Kidney capillary endothelial cell (primary cell): ENCODE data around the gene GLCCI1.
"Not testable (repeated sequence)": the region's sequence is repeated elsewhere in the genome, so short reads cannot be mapped to it uniquely, and the experiment has no call there.

Experiments used
- DNase-seq: peaks from one replicate; pipeline ENCODE4 v3.0.0-alpha.2; 2018; ENCODE audit warnings: low spot score

GLCCI1 gene

GRCh38 chr7:7990441-7990761 lies 21.8 kb downstream of the GLCCI1 start:
- DNase-seq, result no peak

DNA sequence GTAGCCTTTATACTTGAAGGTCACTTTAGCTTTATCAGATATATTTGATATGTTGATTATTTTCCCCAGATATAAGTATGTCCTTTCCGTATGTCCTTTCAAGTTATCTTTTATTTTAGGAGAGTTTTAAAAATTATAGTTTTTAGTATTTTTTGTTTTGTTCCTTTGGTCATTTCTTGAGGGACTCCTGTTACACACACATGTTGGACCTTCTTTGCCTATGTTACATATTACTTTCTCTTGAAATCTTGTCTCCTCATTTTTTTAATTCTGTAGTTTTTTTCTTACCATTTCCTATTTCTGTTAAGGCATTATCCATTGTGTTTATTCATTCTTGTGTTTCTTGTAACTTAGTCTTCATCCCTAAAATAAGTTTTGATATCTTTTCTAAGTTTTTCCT lies 23.9 kb downstream of the GLCCI1 start:
- DNase-seq, result no peak

GRCh38 chr7:7995348-7995747 lies 26.8 kb downstream of the GLCCI1 start:
- DNase-seq, result not testable (repeated sequence)

DNA sequence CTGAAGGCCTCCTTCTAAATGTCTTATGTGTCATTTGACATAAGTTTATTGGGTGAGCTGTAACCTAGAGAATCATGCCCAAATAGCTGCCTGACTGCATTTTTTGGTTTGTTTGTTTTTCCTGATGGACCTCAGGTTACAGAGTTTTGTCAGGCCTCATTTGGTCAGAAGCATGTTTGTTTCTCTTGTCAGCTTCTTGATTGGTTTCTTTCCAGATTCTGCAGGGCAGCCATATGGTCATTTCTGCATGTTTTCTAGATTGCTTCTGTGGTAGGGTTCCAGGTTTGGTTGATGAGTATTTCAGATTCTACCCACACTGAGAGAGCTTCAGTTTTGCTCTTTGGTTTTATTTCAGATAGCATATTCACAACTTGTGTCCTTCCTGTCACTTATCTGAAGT lies 28.0 kb downstream of the GLCCI1 start:
- DNase-seq, result no peak

DNA sequence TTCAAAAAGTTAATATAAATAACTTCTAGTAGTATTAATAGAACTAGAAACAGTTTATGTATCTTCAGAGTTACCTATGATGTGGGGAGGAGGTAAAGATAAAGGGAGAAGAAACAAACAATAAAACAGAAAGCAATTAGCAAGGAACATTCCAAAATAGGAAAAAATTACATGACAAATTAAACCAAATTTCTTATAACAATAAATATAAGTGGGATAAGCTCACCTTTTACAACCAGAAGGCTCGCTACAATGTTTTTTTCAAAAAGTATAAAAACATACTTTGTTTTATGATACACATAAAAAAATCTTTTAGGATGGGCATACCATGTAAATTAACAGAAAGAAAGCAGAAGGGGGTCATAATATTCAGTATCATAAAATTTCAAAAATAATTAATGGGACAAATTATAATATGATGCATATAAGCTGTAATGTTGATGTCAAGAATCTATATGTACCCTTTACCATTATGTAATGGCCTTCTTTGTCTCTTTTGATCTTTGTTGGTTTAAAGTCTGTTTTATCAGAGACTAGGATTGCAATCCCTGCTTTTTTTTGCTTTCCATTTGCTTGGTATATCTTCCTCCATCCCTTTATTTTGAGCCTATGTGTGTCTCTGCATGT lies 31.8 kb downstream of the GLCCI1 start:
- DNase-seq, result no peak

- DNase-seq, result no peak
Observed at GRCh38 chr7:8003077-8003476, 34.5 kb downstream of the GLCCI1 start.

- DNase-seq, result no peak
Observed at GRCh38 chr7:8005279-8005678, 36.7 kb downstream of the GLCCI1 start.

DNA sequence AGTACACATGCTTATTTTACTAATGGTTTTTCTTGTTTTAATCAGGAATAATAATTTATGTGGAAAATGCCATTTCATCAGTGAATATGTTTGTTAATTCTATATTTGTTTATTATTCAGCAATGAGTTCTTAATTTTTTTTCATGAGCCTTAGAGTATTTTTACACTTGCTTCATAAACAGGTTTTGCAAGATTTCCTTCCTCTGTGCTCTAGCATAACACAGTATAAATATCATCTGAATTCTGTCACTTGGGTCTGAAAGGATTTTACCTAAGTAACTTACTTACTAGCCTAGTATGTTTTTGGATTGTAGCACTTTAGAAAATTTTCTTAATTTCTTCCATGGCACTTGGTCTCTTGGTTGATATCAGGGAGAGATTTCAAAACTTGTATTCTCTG lies 45.8 kb downstream of the GLCCI1 start:
- DNase-seq, result no peak

GRCh38 chr7:8015100-8015745 lies 46.6 kb downstream of the GLCCI1 start:
- DNase-seq, result no peak

GRCh38 chr7:8015746-8016120 lies 47.1 kb downstream of the GLCCI1 start:
- no peak for DNase-seq

DNA sequence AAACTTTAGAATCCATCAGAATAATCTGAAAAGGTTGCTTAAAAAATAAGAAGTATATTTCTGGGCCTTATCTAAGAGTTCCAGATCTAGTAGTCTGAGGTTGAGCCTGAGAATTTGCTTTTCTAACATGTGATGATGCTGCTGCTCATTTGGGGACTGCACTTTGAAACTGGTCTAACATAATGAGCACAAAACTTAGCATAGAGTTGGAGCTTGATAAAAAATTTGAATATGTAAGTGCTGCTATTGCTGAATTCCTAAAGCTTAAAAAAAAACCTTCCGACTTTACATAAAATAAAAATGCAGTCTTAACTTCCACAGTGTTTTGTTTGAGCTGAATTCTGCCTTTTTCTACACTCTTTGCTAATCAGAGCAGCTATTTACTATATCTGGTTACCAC lies 48.8 kb downstream of the GLCCI1 start:
- no peak for DNase-seq

GRCh38 chr7:8018961-8019360 lies 50.4 kb downstream of the GLCCI1 start:
- no peak for DNase-seq

- DNase-seq, result no peak
Observed at GRCh38 chr7:8022628-8023027, 54.0 kb downstream of the GLCCI1 start.

DNA sequence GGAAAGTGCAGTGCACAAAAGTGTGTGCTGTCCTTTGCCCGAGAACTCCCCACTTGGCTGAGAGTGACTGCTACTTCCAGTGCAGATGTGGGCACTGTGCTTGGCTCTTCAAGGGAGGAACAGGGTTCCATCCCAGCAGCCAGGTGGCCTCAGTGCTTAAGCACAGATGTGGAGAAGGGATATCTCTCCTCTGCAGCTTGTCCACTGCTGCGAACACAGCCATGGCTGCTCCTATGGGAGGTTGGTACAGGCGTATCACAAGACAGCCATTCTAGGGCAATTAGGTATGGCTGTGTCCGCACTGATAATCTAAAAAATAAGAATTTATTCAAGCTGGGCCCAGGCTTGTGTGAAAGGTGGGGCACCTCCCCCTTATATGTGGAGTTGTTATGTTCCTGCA lies 66.6 kb downstream of the GLCCI1 start:
- no peak for DNase-seq

GRCh38 chr7:8035647-8036518 lies 67.3 kb downstream of the GLCCI1 start:
- DNase-seq, result peak; percentile 15

- no peak for DNase-seq
Observed at GRCh38 chr7:8037151-8037550, 68.6 kb downstream of the GLCCI1 start.

GRCh38 chr7:8040768-8041369 lies 72.3 kb downstream of the GLCCI1 start:
- no peak for DNase-seq

DNA sequence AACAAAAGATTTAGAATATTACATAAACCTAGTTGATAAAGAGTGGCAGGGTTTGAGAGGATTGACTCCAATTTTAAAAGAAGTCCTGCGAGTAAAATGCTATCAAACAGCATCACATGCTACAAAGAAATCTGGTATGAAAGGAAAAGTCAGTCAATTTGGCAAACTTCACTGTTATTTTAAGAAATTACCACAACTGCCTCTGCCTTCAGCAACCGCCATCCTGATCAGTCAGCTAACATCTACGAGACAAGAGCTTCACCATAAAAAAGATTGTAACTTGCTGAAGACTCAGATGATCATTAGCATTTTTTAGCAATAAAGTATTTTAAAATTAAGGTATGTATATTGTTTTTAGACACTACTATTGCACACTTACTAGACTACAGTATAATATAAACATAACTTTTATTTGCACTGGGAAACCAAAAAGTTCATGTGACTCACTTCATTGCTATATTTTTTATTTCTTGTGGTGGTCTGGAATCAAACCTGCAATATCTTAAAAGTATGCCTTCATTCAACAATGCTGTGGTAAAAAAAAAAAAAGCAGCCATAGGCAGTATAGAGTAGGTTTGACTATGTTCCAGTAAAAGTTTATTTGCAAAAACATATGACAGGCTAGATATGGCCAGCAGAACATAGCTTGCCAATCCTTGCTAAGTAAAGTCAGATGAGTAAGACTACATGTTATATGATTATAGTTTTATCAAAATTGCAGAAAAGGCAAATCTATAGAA lies 74.4 kb downstream of the GLCCI1 start:
- no peak for DNase-seq

DNA sequence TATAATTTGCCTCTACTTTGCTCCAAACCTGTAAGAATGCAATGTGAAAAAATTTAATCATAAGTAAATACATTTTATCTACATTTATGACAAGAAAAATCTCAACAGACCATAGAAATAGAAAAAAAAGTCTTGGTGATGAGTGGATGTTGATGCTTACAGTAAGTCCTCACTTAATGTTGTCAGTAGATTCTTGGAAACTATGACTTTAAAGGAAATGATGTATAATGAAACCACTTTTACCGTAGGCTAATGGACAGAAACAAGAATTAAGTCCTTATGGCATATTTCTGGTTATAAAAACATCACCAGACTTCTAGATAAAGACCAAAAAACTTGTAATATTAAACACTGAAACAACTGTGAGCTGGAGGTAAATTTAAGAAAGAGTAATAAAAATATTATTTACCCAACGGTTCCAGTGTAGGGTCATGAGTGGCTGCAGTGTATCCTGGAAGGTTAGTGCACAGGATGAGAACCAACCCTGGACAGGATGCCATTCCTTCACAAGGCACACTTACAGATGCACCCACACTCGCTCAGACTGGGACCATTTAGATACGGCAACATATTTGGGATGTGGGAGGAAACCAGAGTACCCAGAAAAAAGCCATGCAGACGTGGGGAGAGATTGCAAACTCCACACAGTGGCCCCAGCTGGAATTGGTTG lies 76.3 kb downstream of the GLCCI1 start:
- DNase-seq, result no peak

DNA sequence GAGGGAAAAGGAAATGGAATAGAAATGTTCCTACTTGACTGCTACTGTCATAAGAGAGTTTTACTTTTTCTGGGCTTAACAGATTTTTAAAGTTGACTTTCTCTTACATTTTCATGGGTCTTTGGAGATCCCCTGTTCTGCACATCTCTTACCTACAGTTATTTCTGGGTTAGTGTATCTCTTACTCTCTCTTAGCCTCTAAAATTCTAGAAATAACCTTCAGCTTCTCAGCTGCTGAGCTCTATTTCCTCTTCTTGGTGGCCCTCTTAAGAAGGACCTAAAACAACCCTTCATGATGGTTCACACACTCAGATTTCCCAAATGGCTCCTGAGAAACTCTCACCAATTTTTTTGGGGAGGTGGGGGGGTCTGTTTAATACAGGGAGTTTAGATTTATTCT lies 79.5 kb downstream of the GLCCI1 start:
- DNase-seq, result not testable (repeated sequence)

- DNase-seq, result no peak
Observed at GRCh38 chr7:8051373-8051772, 82.8 kb downstream of the GLCCI1 start.

DNA sequence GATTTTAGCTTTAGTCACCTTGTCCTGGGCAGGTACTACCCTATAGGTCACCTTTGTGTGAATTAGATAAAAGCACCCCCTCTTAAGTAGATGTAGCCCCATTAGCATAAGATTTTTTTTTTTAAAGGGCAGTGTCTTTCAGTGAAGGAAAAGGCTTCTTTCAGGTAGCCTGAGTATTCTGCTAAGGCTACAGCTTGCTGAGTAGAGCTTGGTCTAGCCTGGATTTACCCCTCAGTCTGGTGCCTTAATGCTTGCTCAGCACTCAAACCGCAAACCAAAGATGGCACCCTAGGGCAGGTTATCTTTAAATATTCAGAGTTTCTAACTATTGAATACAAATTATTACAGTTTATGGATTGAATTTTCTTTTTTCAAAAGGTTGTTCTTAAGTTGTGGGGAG lies 83.4 kb downstream of the GLCCI1 start:
- DNase-seq, result no peak
